ENCODE data around the gene APBA1. TPM values are rescaled to one million over a fixed set of nuclear protein-coding genes. Genes with fewer than 3 reads are reported as not detected.

APBA1 gene
- total and polyA plus RNA-seq, 2 of the 8 experiments (the other 6 are each of a cell fraction or from before 2014, with no cell fraction given) = 0.36 to 0.60 TPM

- Histone ChIP-seq H3K23ac (ENCODE audit: insufficient read length) (no peak overlapping the region), H2BK20ac (ENCODE audit: low read length) (no peak overlapping the region), H2BK12ac (ENCODE audit: low read depth, low read length) (no peak overlapping the region), H2BK120ac (replicated peaks; ENCODE audit: low read depth, low read length) (no peak overlapping the region), H3K56ac (replicated peaks; ENCODE audit: insufficient read length, low read depth, low read length) (no peak overlapping the region), H3K14ac (ENCODE audit: insufficient read length) (no peak overlapping the region), H3K4me1 (replicated peaks in 1 of 4; ENCODE audit: control insufficient read depth in 3 of 4, insufficient read depth in 4 of 4, low read length in 3 of 4) (no peaks in the 10 kb centered on the region; a peak in 1 of 7 replicates), H3K79me1 (ENCODE audit: low read depth, low read length) (no peaks in the 10 kb centered on the region), H3K4ac (replicated peaks; ENCODE audit: insufficient read length, low read depth, low read length) (no peak overlapping the region), H2BK15ac (ENCODE audit: low read length) (no peak overlapping the region), H3K36me3 (ENCODE audit: control insufficient read depth in 2 of 4, insufficient read depth in 4 of 4, low read length in 3 of 4) (no peaks in the 10 kb centered on the region), H3K18ac (ENCODE audit: extremely low read depth, low read length) (no peak overlapping the region), H2AK5ac (ENCODE audit: low read depth, low read length) (no peak overlapping the region), H2BK5ac (ENCODE audit: low read depth, low read length) (no peak overlapping the region), H4K5ac (ENCODE audit: insufficient read length, low read depth, low read length) (no peak overlapping the region), H4K91ac (replicated peaks; ENCODE audit: insufficient read length, low read length) (no peak overlapping the region), H3K9me3 (ENCODE audit: insufficient read depth in 2 of 2, low read depth in 1 of 2, low read length in 1 of 2) (no peaks in the 10 kb centered on the region), H3K79me2 (ENCODE audit: control insufficient read depth in 1 of 2, insufficient read depth in 2 of 2, low read length in 2 of 2) (no peaks in the 10 kb centered on the region), H3K4me2 (ENCODE audit: insufficient read depth in 1 of 2, low read depth in 2 of 2, low read length in 2 of 2) (no peak overlapping the region), H2AFZ (ENCODE audit: low read length) (no peak overlapping the region), H3K9ac (replicated peaks in 1 of 4; ENCODE audit: extremely low read depth in 1 of 4, low read depth in 3 of 4, low read length in 3 of 4) (no peak overlapping the region), H4K20me1 (replicated peaks in 1 of 2; ENCODE audit: control insufficient read depth in 1 of 2, insufficient read depth in 2 of 2, low read length in 2 of 2) (no peaks in the 10 kb centered on the region), H3K27ac (ENCODE audit: low read depth, low read length) (no peak overlapping the region), H3K23me2 (ENCODE audit: low read depth, low read length) (no peaks in the 10 kb centered on the region), H4K8ac (ENCODE audit: extremely low read depth, insufficient read depth, low read length) (no peak overlapping the region), H3K27me3 (replicated peaks in 1 of 4; ENCODE audit: control insufficient read depth in 3 of 4, extremely low read depth in 1 of 4, insufficient read depth in 3 of 4, low read length in 3 of 4) (no peaks in the 10 kb centered on the region), H3K4me3 (ENCODE audit: extremely low read depth in 1 of 4, insufficient read depth in 2 of 4, low read depth in 3 of 4, low read length in 4 of 4) (no peak overlapping the region)
- ChIA-PET CTCF (ENCODE audit: partially characterized antibody) (interaction anchor here (1.1 kb wide), 1 partner anchor 102 kb away, joined by 3 read pairs; no protein-coding TSS in a partner anchor), POLR2A (ENCODE audit: partially characterized antibody) (no interaction called here)
- no peak for FAIRE-seq
- 83% methylated on average over 2 of the region's 2 CpGs; no CpG with 5 or more reads in 1 of the 2 experiments for WGBS, 2 experiments (ENCODE audit: extremely low coverage in 1 of 2, insufficient coverage in 1 of 2, insufficient read length in 1 of 2, insufficient replicate concordance in 2 of 2, low coverage in 1 of 2, low lambda C conversion rate in 2 of 2, missing lambda C conversion rate in 1 of 2)
- no peak for DNase-seq (ENCODE audit: low read depth in 1 of 2, low spot score in 2 of 2)
- TF ChIP-seq, protein P1, sequence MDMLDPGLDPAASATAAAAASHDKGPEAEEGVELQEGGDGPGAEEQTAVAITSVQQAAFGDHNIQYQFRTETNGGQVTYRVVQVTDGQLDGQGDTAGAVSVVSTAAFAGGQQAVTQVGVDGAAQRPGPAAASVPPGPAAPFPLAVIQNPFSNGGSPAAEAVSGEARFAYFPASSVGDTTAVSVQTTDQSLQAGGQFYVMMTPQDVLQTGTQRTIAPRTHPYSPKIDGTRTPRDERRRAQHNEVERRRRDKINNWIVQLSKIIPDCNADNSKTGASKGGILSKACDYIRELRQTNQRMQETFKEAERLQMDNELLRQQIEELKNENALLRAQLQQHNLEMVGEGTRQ (IDR thresholded peaks at IDR 0.05; ENCODE audit: low read length) = no peak
Measured at GRCh38 chr9:69571032-69571431, 101.1 kb downstream of the APBA1 start.

All from H1 (cell line).